Epidermal melanocyte (primary cell): ENCODE results near the gene CDC42.

ENCODE experiments used
- DNase-seq: peaks from one replicate; pipeline ENCODE4 v3.0.0; 2011; ENCODE audit warnings: low spot score; ENCODE audit not compliant: insufficient read length

Gene CDC42

GRCh38 chr1:22128392-22128791 is 75.9 kb downstream of the CDC42 start:
- DNase-seq = no peak

- no peak for DNase-seq
Observed at GRCh38 chr1:22129501-22130117, 77.1 kb downstream of the CDC42 start.

GRCh38 chr1:22131062-22131461 is 78.6 kb downstream of the CDC42 start:
- no peak for DNase-seq

GRCh38 chr1:22131875-22132486 is 79.5 kb downstream of the CDC42 start:
- no peak for DNase-seq

- DNase-seq = no peak
Observed at GRCh38 chr1:22132517-22133235, 80.2 kb downstream of the CDC42 start.

- no peak for DNase-seq
Observed at GRCh38 chr1:22133247-22133930, 80.9 kb downstream of the CDC42 start.

GRCh38 chr1:22133931-22134324 is 81.4 kb downstream of the CDC42 start:
- DNase-seq = no peak

GRCh38 chr1:22137004-22137720 is 84.7 kb downstream of the CDC42 start:
- DNase-seq = no peak

GRCh38 chr1:22139066-22139594 is 86.6 kb downstream of the CDC42 start:
- DNase-seq = no peak

GRCh38 chr1:22139817-22140216 is 87.3 kb downstream of the CDC42 start:
- no peak for DNase-seq
